ENCODE data around the gene POLR2B.

POLR2B gene

DNA sequence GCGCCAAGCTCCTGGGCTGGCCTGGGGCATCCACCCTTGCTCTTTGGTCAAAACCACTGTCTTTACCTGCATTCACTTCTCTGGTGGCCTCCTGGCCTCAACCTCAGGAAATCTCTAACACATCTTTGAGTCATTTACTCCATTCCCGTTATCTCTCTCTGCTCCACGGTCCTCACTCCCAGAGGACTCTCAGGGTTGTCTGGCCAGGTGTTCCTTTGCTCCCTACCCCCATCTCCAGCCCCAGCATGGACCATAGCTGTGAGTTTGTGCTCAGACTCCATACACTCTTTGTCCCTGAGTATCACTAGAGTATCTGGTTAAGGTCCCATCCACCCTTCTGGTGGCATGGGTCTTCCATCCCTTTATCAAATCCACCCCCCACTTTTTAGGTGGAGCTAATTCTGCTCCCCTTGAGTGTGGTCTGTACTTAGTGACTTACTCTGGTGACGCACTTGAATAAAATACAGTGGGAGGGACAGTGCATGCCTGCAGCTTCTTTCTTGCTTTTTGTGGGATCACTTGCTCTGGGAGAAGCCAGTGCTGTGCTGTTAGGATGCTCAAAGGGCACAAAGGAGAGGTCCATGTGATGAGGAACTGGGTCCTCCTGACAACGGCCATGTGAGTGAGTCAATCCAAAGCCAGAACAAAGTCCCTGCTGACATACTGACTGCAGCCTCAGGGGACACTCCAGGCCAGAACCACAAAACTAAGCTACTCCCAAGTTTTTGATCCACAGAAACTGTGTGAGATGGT lies 87.2 kb downstream of the POLR2B start:
- H3K27me3 ChIP-seq (ENCODE audit: insufficient read depth, low read depth): no peaks in the 10 kb centered on the region
- H3K4me2 ChIP-seq: no peak overlapping the region
- H2AFZ ChIP-seq (ENCODE audit: low read depth): no peak overlapping the region
- no peaks in the 10 kb centered on the region for H4K20me1 ChIP-seq (ENCODE audit: insufficient read depth)
- no peaks in the 10 kb centered on the region for H3K36me3 ChIP-seq (ENCODE audit: insufficient read depth)
- TF ChIP-seq, protein P1, sequence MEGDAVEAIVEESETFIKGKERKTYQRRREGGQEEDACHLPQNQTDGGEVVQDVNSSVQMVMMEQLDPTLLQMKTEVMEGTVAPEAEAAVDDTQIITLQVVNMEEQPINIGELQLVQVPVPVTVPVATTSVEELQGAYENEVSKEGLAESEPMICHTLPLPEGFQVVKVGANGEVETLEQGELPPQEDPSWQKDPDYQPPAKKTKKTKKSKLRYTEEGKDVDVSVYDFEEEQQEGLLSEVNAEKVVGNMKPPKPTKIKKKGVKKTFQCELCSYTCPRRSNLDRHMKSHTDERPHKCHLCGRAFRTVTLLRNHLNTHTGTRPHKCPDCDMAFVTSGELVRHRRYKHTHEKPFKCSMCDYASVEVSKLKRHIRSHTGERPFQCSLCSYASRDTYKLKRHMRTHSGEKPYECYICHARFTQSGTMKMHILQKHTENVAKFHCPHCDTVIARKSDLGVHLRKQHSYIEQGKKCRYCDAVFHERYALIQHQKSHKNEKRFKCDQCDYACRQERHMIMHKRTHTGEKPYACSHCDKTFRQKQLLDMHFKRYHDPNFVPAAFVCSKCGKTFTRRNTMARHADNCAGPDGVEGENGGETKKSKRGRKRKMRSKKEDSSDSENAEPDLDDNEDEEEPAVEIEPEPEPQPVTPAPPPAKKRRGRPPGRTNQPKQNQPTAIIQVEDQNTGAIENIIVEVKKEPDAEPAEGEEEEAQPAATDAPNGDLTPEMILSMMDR (conservative IDR thresholded peaks at IDR 0.05; ENCODE audit: low read depth, low read length): no peak
- no peak overlapping the region for H3K4me3 ChIP-seq (IDR thresholded peaks at IDR 0.05; ENCODE audit: insufficient read depth, low read depth, low read length)
- H3K4me1 ChIP-seq (ENCODE audit: low read depth, poor library complexity, severe bottlenecking): peaks cover 14% of the 10 kb centered on the region
- no peak overlapping the region for H3K9ac ChIP-seq
- no peak overlapping the region for H3K27ac ChIP-seq
- H3K79me2 ChIP-seq (ENCODE audit: insufficient read depth, low read depth): no peaks in the 10 kb centered on the region

DNA sequence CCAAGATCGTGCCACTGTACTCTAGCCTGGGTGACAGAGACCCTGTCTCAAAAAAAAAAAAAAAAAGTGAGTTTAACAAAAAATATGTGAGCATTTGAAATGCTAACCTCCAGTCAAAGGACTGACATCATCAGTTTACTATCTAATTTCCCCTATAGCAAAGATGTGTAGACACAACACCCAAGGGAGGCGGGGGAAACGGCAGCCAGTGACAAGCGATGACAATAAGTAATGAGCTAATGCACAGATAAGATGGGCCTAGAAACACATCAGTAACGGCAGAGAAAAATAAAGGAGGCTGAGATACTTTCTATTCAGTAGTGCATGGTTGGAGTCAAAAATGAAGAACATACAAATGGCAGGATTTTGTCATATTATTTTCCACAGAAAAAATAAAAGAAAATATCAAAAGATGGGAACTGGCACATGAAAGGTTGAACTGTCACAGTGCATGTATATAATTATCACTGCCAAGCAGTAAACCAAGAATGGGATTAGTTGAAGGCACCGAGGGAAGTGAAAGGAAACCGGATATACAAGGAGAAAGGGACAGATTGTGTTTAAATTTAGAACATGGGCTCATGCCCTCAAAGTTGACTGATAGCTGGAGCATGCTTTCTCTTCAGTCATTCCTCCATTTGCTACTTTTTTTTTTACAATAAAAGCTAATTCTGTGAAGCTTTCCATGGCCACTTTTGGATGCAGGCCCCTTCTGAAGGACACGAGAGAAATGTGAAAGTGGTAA lies 89.7 kb downstream of the POLR2B start:
- Histone ChIP-seq H3K9ac (no peak overlapping the region), H3K4me1 (ENCODE audit: low read depth, poor library complexity, severe bottlenecking) (peaks cover 14% of the 10 kb centered on the region), H3K36me3 (ENCODE audit: insufficient read depth) (no peaks in the 10 kb centered on the region), H3K4me2 (no peak overlapping the region), H3K79me2 (ENCODE audit: insufficient read depth, low read depth) (no peaks in the 10 kb centered on the region), H3K4me3 (IDR thresholded peaks at IDR 0.05; ENCODE audit: insufficient read depth, low read depth, low read length) (no peak overlapping the region), H2AFZ (ENCODE audit: low read depth) (no peak overlapping the region), H4K20me1 (ENCODE audit: insufficient read depth) (no peaks in the 10 kb centered on the region), H3K27ac (no peak overlapping the region), H3K27me3 (ENCODE audit: insufficient read depth, low read depth) (no peaks in the 10 kb centered on the region)
- TF ChIP-seq, protein P1 (conservative IDR thresholded peaks at IDR 0.05; ENCODE audit: low read depth, low read length): no peak

DNA sequence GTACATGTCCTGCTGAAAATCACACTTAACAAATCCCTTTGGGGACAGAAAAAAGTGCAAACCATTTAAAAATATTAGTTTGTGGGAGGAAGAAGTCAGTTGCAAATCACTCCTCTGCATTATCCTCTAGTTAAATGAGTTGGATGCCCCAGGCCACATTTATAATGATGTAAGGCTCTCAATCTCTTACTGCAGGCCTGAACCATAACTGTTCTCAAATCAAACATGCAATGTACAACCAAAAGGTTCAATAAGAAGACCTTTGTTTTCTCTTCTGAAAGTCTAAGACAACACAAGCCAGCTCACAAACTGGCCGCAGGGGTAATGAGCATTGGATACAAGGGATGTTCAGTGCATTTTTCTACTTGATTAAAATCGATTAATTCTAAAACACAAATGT lies 91.8 kb downstream of the POLR2B start:
- Histone ChIP-seq H3K27me3 (ENCODE audit: insufficient read depth, low read depth) (no peaks in the 10 kb centered on the region), H2AFZ (ENCODE audit: low read depth) (no peak overlapping the region), H3K4me3 (IDR thresholded peaks at IDR 0.05; ENCODE audit: insufficient read depth, low read depth, low read length) (no peak overlapping the region), H3K79me2 (ENCODE audit: insufficient read depth, low read depth) (no peaks in the 10 kb centered on the region), H3K36me3 (ENCODE audit: insufficient read depth) (no peaks in the 10 kb centered on the region), H3K9ac (no peak overlapping the region), H3K4me2 (no peak overlapping the region), H3K27ac (no peak overlapping the region), H3K4me1 (ENCODE audit: low read depth, poor library complexity, severe bottlenecking) (peaks cover 14% of the 10 kb centered on the region), H4K20me1 (ENCODE audit: insufficient read depth) (no peaks in the 10 kb centered on the region)
- TF ChIP-seq, protein P1 (conservative IDR thresholded peaks at IDR 0.05; ENCODE audit: low read depth, low read length): no peak

DNA sequence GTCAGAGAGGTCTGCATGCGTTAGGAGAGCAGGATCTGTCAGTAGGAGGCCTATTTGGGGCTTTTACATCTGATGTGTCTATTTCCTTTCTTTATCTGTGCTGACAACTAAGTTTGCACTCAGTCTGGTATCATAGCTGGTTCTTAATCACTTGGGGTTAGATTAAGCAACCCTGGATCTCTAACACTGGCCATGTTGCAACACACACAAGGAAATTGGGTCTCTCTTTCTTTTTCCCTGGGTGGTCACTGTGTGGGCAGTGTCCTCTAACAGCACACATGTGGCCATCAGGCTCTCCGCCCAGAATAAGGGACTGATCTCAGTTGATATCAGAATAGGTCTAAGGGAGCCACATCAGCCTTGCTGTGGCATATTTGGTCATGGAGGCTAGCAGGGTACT lies 92.6 kb downstream of the POLR2B start:
- Histone ChIP-seq H3K36me3 (ENCODE audit: insufficient read depth) (no peaks in the 10 kb centered on the region), H3K9ac (no peak overlapping the region), H3K4me3 (IDR thresholded peaks at IDR 0.05; ENCODE audit: insufficient read depth, low read depth, low read length) (no peak overlapping the region), H2AFZ (ENCODE audit: low read depth) (no peak overlapping the region), H3K4me1 (ENCODE audit: low read depth, poor library complexity, severe bottlenecking) (peaks cover 14% of the 10 kb centered on the region), H3K27ac (no peak overlapping the region), H3K79me2 (ENCODE audit: insufficient read depth, low read depth) (no peaks in the 10 kb centered on the region), H3K4me2 (no peak overlapping the region), H4K20me1 (ENCODE audit: insufficient read depth) (no peaks in the 10 kb centered on the region), H3K27me3 (ENCODE audit: insufficient read depth, low read depth) (no peaks in the 10 kb centered on the region)
- TF ChIP-seq, protein P1 (conservative IDR thresholded peaks at IDR 0.05; ENCODE audit: low read depth, low read length): no peak

Measured in KMS-11 (cell line).